Chondrocyte (in vitro differentiated cells): ENCODE data around the gene RSPH6A. TPM values are rescaled to one million over a fixed set of nuclear protein-coding genes. Genes with fewer than 3 reads are reported as not detected.

Experiments used
- DNase-seq: peaks from one replicate; pipeline ENCODE4 v3.0.0; 2021; ENCODE audit warnings: mixed read lengths, low spot score
- H3K27ac Mint-ChIP-seq: one replicate; pipeline ENCODE4 v1.8.0; 2021; ENCODE audit warnings: mild to moderate bottlenecking, moderate library complexity, mixed read lengths; ENCODE audit not compliant: unreplicated experiment
- H3K27me3 Mint-ChIP-seq: 2 replicates; pipeline ENCODE4 v1.8.0; 2021; ENCODE audit warnings: low read depth, mixed read lengths
- H3K36me3 Mint-ChIP-seq: 2 replicates; pipeline ENCODE4 v1.8.0; 2021; ENCODE audit warnings: low read depth, mixed read lengths
- H3K4me1 Mint-ChIP-seq: 2 replicates; pipeline ENCODE4 v1.8.0; 2021; ENCODE audit warnings: low read depth, mild to moderate bottlenecking, mixed read lengths
- H3K4me3 Mint-ChIP-seq: one replicate; pipeline ENCODE4 v1.8.0; 2021; ENCODE audit warnings: mild to moderate bottlenecking, moderate library complexity, mixed read lengths; ENCODE audit not compliant: unreplicated experiment
- H3K9me3 Mint-ChIP-seq: 2 replicates; pipeline ENCODE4 v1.8.0; 2021; ENCODE audit warnings: low read depth, mixed read lengths
- total RNA-seq: library from RNA; stranded (reverse); gene quantifications from 3 replicates; pipeline ENCODE4 v1.2.1, GENCODE V29; 2021
- TF ChIP-seq, protein P1 (sequence below): fragments of 200-600 bp; sonication (generic); IDR thresholded peaks from 2 replicates; pipeline ENCODE4 v1.5.0; 2021; ENCODE audit warnings: antibody characterized with exemption, mild to moderate bottlenecking, moderate library complexity

Gene RSPH6A
- total RNA-seq, 1 donor from 2014 or later = 0.15 TPM

DNA sequence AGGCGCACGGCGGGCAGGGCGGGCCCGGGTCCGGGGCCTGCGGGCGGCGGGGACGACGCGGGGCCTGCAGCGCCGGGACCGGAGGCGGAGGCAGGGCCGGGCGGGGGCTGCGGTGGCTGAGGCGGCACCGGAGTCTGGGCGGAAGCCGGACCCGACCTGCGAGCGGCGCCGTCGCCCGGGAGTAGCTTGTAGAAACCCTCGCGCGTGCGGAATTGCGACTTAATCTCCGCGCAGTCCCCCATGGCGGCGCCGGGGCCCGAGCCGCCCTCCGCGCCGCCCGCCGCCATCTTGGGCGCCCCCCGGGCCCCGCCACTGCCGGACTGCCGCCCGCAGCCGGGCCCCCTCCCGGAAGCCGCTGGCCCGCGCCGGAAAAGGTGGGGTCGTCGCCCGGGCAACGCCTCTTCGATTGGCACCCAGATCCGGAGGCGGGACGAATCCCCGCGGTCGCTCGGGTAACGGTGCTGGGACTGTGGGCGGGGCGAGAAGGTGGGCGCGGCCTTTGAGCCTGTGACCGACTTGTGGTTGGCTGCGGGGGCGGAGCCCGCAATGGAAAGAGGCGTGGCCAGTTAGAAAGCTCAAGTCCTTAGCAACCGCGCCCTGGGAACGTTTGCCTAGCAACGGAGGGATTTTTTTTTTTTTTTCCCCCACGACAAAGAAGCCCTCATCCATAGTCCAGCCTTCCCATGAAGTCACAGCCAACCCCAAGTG is 22.5 kb downstream of the RSPH6A start, which contains the start of gene DMWD:
Gene DMWD, minus strand, starts transcription at position 376 of the 708 bp plus-strand sequence. Its CDS starts 89 bp downstream, at position 287.
- TF ChIP-seq, protein P1, sequence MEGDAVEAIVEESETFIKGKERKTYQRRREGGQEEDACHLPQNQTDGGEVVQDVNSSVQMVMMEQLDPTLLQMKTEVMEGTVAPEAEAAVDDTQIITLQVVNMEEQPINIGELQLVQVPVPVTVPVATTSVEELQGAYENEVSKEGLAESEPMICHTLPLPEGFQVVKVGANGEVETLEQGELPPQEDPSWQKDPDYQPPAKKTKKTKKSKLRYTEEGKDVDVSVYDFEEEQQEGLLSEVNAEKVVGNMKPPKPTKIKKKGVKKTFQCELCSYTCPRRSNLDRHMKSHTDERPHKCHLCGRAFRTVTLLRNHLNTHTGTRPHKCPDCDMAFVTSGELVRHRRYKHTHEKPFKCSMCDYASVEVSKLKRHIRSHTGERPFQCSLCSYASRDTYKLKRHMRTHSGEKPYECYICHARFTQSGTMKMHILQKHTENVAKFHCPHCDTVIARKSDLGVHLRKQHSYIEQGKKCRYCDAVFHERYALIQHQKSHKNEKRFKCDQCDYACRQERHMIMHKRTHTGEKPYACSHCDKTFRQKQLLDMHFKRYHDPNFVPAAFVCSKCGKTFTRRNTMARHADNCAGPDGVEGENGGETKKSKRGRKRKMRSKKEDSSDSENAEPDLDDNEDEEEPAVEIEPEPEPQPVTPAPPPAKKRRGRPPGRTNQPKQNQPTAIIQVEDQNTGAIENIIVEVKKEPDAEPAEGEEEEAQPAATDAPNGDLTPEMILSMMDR = no peak
- no peaks in the 10 kb centered on the region for H3K9me3 Mint-ChIP-seq
- H3K4me1 Mint-ChIP-seq = peaks cover 21% of the 10 kb centered on the region
- peaks cover 14% of the 10 kb centered on the region for H3K36me3 Mint-ChIP-seq
- H3K27ac Mint-ChIP-seq = peak within 1 kb of the TSS; percentile 89
- peak; percentile 100 for DNase-seq
- H3K4me3 Mint-ChIP-seq = peak within 1 kb of the TSS; percentile 97
- H3K27me3 Mint-ChIP-seq = no peaks in the 10 kb centered on the region

DNA sequence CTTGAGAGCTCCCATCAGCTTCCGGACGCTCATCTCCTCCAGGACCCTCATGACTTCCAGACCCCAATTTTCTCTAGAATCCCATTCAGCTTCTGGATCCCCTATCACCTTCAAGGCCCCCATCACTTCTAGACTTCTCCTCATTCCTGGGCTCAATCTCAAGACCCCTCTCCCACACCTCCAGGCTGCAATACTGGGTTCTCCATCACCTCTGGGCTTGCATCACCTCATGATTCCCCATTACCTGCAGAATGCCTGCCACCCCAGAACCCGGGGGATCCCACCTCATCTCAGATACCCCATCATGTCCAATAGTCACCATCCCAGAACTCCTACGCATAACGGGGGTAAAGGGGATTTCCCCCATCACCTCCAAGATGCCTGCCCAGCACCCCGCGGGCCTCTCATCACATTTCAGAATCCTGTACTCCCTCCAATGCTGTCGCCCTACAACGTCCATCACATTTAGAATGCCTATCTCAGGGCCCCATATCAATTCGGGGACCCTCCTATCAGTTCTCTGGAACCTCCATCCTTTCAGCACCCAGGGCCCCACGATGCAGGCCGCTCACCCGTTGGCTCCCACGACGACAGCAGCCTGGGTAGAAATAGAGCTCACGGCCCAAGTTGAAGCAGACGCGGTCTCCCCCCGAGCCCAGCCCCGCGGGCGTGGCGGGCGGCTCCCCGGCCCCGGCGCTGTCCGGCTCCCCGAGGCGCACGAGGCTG is 23.2 kb downstream of the RSPH6A start:
- no peaks in the 10 kb centered on the region for H3K27me3 Mint-ChIP-seq
- TF ChIP-seq, protein P1 = no peak
- peak overlapping the region; percentile 97 for H3K4me3 Mint-ChIP-seq
- H3K4me1 Mint-ChIP-seq = peaks cover 21% of the 10 kb centered on the region
- H3K27ac Mint-ChIP-seq = peak overlapping the region; percentile 84
- DNase-seq = no peak
- H3K36me3 Mint-ChIP-seq = peaks cover 16% of the 10 kb centered on the region
- H3K9me3 Mint-ChIP-seq = no peaks in the 10 kb centered on the region

DNA sequence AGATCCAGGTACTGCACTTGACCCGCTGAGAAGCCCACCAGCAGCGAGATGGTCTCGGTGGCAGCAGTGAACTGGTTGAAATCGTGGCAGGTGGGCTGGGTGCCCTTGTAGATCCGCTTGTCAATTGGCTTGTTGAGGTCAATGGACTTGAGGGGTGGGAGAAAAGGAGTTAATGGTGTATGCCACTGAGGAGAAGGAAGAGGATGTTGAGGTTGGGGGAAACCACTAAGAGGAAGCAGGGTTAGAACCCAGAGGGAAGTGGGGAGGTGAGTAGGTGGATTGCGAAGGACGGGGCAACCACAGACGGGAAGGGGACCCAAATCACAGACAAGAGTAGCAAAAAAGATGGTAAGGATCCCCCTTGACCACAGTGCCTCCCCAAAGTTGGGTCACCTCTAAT is 24.2 kb downstream of the RSPH6A start:
- no peak for DNase-seq
- Mint-ChIP-seq H3K9me3 (no peaks in the 10 kb centered on the region), H3K4me1 (peaks cover 21% of the 10 kb centered on the region), H3K36me3 (peaks cover 22% of the 10 kb centered on the region), H3K27ac (peak overlapping the region; percentile 2), H3K27me3 (no peaks in the 10 kb centered on the region), H3K4me3 (peak overlapping the region; percentile 97)
- TF ChIP-seq, protein P1 = no peak

DNA sequence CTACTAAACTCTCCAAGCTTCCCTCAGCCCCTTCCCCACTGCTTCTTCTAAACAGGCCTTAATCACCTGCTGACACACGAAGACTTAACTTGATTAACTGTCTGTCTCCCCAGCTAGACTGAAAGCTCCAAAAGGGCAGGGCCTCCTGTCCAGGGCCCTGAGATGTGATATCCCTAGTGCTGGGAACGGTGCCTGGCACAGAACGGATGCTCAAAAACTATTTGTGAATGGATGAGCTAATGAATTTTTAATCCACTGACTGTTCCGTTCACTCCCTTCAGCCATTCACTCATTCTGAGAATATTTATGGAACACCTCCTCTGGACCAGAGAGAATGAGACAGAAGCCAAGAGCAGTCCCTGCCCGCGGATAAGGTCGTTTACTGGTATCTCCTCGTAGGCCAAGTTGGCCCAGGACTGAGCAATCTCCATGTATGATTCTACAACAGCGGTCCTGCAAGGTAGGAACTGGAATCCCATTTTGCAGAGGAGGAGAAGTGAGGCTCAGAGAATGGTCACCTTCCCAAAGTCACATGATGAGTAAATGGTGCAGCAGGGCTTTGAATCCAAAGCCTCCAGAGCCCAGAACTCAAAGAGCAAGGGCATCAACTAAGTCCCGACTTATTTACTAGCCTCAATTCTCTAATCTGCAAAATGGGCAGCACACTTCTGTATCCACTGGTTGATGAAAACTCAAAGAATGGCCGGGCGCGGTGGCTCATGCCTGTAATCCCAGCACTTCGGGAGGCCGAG is 25.9 kb downstream of the RSPH6A start:
- H3K36me3 Mint-ChIP-seq = peaks cover 22% of the 10 kb centered on the region
- TF ChIP-seq, protein P1 = no peak
- H3K27ac Mint-ChIP-seq = no peak overlapping the region
- no peaks in the 10 kb centered on the region for H3K9me3 Mint-ChIP-seq
- peaks cover 27% of the 10 kb centered on the region for H3K4me1 Mint-ChIP-seq
- DNase-seq = no peak
- no peaks in the 10 kb centered on the region for H3K27me3 Mint-ChIP-seq
- no peak overlapping the region for H3K4me3 Mint-ChIP-seq

DNA sequence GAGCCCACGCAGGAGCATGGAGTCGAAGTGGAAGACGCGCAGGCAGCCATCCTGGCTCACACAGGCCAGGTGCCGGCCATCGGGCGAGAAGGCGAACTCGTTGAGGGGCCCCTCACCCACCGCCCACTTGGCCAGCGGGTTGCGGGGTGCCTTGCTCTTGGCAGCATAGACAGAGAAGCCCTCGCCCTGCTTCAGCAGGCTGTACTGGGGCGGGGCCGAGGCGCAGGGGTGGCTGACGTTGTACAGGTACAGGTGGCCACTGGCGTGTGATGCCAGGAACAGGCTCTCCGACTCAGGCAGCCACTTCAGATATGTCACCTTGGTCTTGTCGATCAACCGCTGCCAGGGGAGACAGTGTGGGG is 28.6 kb downstream of the RSPH6A start:
- TF ChIP-seq, protein P1 = no peak
- Mint-ChIP-seq H3K36me3 (peaks cover 24% of the 10 kb centered on the region), H3K9me3 (no peaks in the 10 kb centered on the region), H3K4me3 (no peak overlapping the region), H3K27me3 (no peaks in the 10 kb centered on the region), H3K27ac (no peak overlapping the region), H3K4me1 (peaks cover 31% of the 10 kb centered on the region)
- no peak for DNase-seq
